ENCODE results near the gene MARK3. TPM values are rescaled to one million over a fixed set of nuclear protein-coding genes. Genes with fewer than 3 reads are reported as not detected.

MARK3 gene
- total RNA-seq, 1 donor from 2014 or later = 124 TPM

DNA sequence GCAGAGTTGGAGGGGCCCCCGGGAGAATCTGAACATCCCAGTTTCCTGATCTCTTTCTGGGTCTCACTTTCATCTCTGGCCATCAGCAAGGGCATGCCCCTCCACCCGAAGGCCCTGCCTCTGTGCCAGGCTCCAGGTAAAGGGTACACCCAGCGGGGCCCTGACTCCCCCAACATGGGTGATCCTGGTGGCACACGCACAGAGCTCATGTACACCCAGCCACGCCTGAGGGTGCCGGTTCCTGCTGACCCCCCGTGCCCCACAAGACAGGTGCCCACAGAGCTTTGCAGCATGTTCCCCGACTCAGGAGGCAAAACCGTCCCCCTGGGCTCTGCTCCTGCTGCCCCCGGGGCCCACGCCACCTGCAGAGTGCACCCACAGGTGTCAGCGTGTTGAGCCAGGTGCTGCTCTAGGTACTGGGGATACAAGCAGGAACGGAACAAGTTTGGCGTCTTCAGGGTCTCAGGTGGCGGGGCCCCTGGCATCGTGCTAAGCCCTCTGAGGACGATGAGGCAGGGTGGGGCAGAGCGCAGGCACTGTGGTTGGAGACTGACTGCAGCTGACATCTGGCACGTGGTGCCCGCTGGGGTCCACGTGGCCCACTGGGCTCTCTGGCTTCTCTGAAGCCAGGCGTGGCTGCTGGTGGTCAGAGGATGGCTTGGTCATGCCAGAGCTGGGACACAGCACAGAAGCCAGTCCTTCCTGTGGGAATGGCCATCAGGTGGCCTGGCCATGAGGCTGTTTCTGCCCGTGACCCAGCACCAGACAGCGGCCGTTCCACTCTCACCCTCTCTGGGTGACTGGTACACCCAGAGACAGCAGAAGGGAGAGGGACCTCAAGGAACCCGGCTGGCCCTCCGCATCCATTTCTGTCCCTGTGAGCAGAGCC is 163.5 kb downstream of the MARK3 start:
- H3K4me3 ChIP-seq (ENCODE audit: insufficient read depth, low read depth, low read length) = no peak overlapping the region
- Mint-ChIP-seq H3K27ac (ENCODE audit: unreplicated experiment) (no peak overlapping the region), H3K36me3 (ENCODE audit: low read depth, unreplicated experiment) (peaks cover 2% of the 10 kb centered on the region), H3K4me1 (ENCODE audit: low read depth, unreplicated experiment) (peaks cover 7% of the 10 kb centered on the region), H3K27me3 (ENCODE audit: low read depth, unreplicated experiment) (no peaks in the 10 kb centered on the region), H3K9me3 (ENCODE audit: unreplicated experiment) (no peaks in the 10 kb centered on the region), H3K4me3 (ENCODE audit: unreplicated experiment) (no peak overlapping the region)
- peaks cover 10% of the 10 kb centered on the region for H3K4me1 ChIP-seq (ENCODE audit: insufficient read depth, low read length)
- H3K36me3 ChIP-seq (ENCODE audit: insufficient read depth, low read length) = no peaks in the 10 kb centered on the region
- FAIRE-seq = no peak
- no peak overlapping the region for H2AFZ ChIP-seq (ENCODE audit: low read depth, low read length)
- no peaks in the 10 kb centered on the region for H3K27me3 ChIP-seq (ENCODE audit: insufficient read depth, low read length)
- TF ChIP-seq EZH2 (IDR thresholded peaks at IDR 0.05; ENCODE audit: insufficient read depth, low read length) = no peak
- TF ChIP-seq, protein P1, sequence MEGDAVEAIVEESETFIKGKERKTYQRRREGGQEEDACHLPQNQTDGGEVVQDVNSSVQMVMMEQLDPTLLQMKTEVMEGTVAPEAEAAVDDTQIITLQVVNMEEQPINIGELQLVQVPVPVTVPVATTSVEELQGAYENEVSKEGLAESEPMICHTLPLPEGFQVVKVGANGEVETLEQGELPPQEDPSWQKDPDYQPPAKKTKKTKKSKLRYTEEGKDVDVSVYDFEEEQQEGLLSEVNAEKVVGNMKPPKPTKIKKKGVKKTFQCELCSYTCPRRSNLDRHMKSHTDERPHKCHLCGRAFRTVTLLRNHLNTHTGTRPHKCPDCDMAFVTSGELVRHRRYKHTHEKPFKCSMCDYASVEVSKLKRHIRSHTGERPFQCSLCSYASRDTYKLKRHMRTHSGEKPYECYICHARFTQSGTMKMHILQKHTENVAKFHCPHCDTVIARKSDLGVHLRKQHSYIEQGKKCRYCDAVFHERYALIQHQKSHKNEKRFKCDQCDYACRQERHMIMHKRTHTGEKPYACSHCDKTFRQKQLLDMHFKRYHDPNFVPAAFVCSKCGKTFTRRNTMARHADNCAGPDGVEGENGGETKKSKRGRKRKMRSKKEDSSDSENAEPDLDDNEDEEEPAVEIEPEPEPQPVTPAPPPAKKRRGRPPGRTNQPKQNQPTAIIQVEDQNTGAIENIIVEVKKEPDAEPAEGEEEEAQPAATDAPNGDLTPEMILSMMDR (IDR thresholded peaks at IDR 0.05; ENCODE audit: insufficient read depth, low read depth, low read length) = no peak
- H4K20me1 ChIP-seq (ENCODE audit: insufficient read depth, low read length) = peaks cover 36% of the 10 kb centered on the region
- no peak overlapping the region for H3K4me2 ChIP-seq (ENCODE audit: low read length)
- H3K9ac ChIP-seq (ENCODE audit: low read length) = no peak overlapping the region
- no peak overlapping the region for H3K27ac ChIP-seq (ENCODE audit: low read depth, low read length)
- no peaks in the 10 kb centered on the region for H3K79me2 ChIP-seq (ENCODE audit: insufficient read depth, low read length)
- H3K9me3 ChIP-seq (ENCODE audit: insufficient read depth, low read depth, low read length) = no peaks in the 10 kb centered on the region
- DNase-seq (ENCODE audit: low read depth) = no peak

DNA sequence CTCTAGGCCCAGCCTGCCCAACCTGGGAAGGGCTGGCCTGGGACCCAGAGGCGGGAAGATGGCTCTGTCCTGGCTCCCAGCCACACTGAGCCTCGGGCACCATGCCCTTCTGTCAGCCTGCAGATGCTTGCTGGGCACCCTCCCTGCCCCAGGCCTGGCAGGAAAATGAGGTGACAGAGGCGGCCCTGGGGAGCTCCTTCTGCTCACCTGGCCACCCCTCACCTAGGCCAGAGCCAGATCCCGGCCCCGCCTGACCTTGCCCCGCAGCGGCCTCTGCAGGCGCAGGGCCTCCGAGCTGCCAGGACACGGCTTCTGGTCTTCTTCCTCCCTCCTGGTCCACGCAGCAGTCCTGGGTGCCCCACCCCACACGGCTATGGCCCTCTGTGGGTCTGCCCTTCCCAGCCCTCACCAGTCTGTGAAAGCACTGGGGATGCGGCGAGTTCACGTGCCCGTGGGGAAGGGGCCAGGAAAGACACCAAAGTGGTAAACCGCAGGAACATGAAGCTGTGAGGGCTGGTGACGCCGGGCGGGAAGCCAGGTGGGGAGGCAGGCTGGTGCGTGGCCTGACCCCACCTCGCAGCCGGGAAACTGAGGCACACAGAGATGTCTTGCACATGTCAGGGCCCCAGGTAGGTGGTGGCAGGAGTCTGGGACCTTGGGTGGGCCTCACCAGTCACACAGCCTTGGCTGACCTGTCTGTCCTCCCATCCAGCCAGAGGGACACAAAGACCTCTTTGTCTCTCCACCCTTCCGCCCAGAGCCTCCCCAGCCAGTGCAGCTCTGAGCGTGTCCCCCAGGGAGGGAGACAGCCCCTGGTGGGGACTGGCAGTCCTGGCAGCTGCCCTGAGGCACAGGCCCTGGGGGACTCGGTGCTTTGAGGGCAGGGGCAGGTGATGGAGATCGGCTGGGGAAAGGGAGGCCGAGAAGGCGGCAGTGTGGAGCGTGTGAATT is 164.4 kb downstream of the MARK3 start:
- Histone ChIP-seq H3K27me3 (ENCODE audit: insufficient read depth, low read length) (no peaks in the 10 kb centered on the region), H3K36me3 (ENCODE audit: insufficient read depth, low read length) (no peaks in the 10 kb centered on the region), H4K20me1 (ENCODE audit: insufficient read depth, low read length) (peaks cover 42% of the 10 kb centered on the region), H3K79me2 (ENCODE audit: insufficient read depth, low read length) (no peaks in the 10 kb centered on the region), H3K4me1 (ENCODE audit: insufficient read depth, low read length) (peaks cover 10% of the 10 kb centered on the region), H3K27ac (ENCODE audit: low read depth, low read length) (no peak overlapping the region), H3K9ac (ENCODE audit: low read length) (no peak overlapping the region), H3K4me3 (ENCODE audit: insufficient read depth, low read depth, low read length) (no peak overlapping the region), H3K4me2 (ENCODE audit: low read length) (no peak overlapping the region), H3K9me3 (ENCODE audit: insufficient read depth, low read depth, low read length) (no peaks in the 10 kb centered on the region), H2AFZ (ENCODE audit: low read depth, low read length) (no peak overlapping the region)
- H3K27ac Mint-ChIP-seq (ENCODE audit: unreplicated experiment) = no peak overlapping the region
- H3K4me3 Mint-ChIP-seq (ENCODE audit: unreplicated experiment) = no peak overlapping the region
- FAIRE-seq (no peak), DNase-seq (ENCODE audit: low read depth) (no peak)
- TF ChIP-seq, protein P1 (IDR thresholded peaks at IDR 0.05; ENCODE audit: insufficient read depth, low read depth, low read length) = no peak
- TF ChIP-seq EZH2 (IDR thresholded peaks at IDR 0.05; ENCODE audit: insufficient read depth, low read length) = no peak
- no peaks in the 10 kb centered on the region for H3K9me3 Mint-ChIP-seq (ENCODE audit: unreplicated experiment)
- peaks cover 2% of the 10 kb centered on the region for H3K36me3 Mint-ChIP-seq (ENCODE audit: low read depth, unreplicated experiment)
- H3K4me1 Mint-ChIP-seq (ENCODE audit: low read depth, unreplicated experiment) = peaks cover 7% of the 10 kb centered on the region
- H3K27me3 Mint-ChIP-seq (ENCODE audit: low read depth, unreplicated experiment) = no peaks in the 10 kb centered on the region
